Body of pancreas (tissue), 4 donors: ENCODE results near the gene RAB40C. TPM values are rescaled to one million over a fixed set of nuclear protein-coding genes. Genes with fewer than 3 reads are reported as not detected.

Experiments used
- ATAC-seq: fragments of 150-250 bp; one replicate; pipeline ENCODE4 v1.9.1; 2016
- DNase-seq, 4 donors: peaks; one replicate each; pipeline ENCODE4 v3.0.0-alpha.2; 2019
- H3K27ac ChIP-seq, 4 donors: fragments of 200-600 bp; sonication (generic); 1 replicate in 3 of 4; 2 replicates in 1 of 4; pipeline versions ENCODE4 v1.5.1 to v1.6.1; 2016 to 2019; ENCODE audit warnings: mild to moderate bottlenecking in 1 of 4, mixed read lengths in 1 of 4, moderate library complexity in 1 of 4
- H3K27me3 ChIP-seq, 2 donors: fragments of 200-600 bp; sonication (generic); one replicate each; pipeline ENCODE4 v1.6.0; 2016; ENCODE audit warnings: mild to moderate bottlenecking in 1 of 2
- H3K36me3 ChIP-seq, 2 donors: fragments of 200-600 bp; sonication (generic); replicated peaks in 1 of 2; 2 replicates each; pipeline ENCODE4 v1.5.1; 2016; ENCODE audit warnings: low read depth in 2 of 2; ENCODE audit not compliant: insufficient read depth in 1 of 2
- H3K4me1 ChIP-seq: fragments of 200-600 bp; sonication (generic); one replicate; pipeline ENCODE4 v1.6.0; 2016
- H3K4me3 ChIP-seq, 2 donors: fragments of 200-600 bp; sonication (generic); 1 replicate in 1 of 2; 2 replicates in 1 of 2; pipeline ENCODE4 v1.5.1; 2016 to 2019
- H3K9me3 ChIP-seq, 3 donors: fragments of 200-600 bp; sonication (generic); 1 replicate in 2 of 3; 2 replicates in 1 of 3; pipeline ENCODE4 v1.5.1; 2016
- POLR2A ChIP-seq, 3 donors: fragments of 450-650 bp; IDR thresholded peaks; one replicate each; pipeline ENCODE4 v1.6.1; 2016; ENCODE audit warnings: antibody characterized with exemption in 3 of 3, mild to moderate bottlenecking in 2 of 3
- WGBS, 2 donors: methylation state at CpG; one replicate each; pipeline ENCODE4 v1.1.5; 2017; 5-methylcytosine and 5-hydroxymethylcytosine counted together
- intact Hi-C: fragments of 100-400 bp; cut with DNase I; formaldehyde crosslinking; loops from one replicate; pipeline ENCODE4 v1.15.1; 2023
- total RNA-seq, 2 donors: library from RNA; depleted of rRNA; stranded (reverse); fragments of >200 nt; gene quantifications; one replicate each; pipeline ENCODE4 v1.1.0, GENCODE V29; 2016
- TF ChIP-seq, protein P1 (sequence below), 7 experiments: fragments of 450-650 bp in 4 of 7; fragments of 200-600 bp in 3 of 7; sonication (generic) in 3 of 7; IDR thresholded peaks; one replicate each; pipeline ENCODE4 v1.5.1; 2016 to 2019; ENCODE audit warnings: antibody characterized with exemption in 7 of 7

RAB40C gene
- total RNA-seq, 2 donors from 2014 or later = 37.2 to 41.0 TPM

DNA sequence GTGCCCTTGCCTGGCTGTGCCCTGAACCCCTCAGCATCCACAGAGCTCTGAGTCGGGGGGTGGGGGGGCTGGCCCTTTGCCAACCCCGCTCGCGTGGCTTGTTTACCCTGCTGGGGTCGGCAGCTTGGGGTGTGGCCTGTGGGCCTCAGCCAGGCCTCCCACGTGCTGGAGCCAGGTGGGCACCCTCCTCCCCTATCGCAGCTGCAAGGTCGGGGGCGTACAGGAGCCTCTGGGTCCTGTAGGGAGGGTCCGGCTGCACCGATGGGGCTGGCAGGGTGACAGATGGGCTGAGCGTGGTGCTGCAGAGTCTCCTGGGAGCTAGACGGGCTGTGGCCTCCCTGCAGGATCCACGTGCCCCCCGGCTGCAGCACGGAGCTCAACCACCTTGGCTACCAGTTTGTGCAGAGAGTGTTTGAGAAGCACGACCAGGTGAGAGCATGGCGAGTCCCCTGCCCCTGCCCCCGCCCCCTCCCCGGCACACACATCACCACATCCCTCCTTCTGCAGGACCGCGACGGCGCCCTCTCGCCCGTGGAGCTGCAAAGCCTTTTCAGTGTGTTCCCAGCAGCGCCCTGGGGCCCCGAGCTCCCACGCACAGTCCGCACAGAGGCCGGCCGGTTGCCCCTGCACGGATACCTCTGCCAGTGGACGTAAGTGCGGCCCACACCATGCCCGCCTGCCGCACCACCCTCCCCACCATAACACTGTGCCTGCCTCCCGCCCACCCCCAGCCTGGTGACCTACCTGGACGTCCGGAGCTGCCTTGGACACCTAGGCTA is 81.7 kb downstream of the RAB40C start:
- TF ChIP-seq, protein P1, sequence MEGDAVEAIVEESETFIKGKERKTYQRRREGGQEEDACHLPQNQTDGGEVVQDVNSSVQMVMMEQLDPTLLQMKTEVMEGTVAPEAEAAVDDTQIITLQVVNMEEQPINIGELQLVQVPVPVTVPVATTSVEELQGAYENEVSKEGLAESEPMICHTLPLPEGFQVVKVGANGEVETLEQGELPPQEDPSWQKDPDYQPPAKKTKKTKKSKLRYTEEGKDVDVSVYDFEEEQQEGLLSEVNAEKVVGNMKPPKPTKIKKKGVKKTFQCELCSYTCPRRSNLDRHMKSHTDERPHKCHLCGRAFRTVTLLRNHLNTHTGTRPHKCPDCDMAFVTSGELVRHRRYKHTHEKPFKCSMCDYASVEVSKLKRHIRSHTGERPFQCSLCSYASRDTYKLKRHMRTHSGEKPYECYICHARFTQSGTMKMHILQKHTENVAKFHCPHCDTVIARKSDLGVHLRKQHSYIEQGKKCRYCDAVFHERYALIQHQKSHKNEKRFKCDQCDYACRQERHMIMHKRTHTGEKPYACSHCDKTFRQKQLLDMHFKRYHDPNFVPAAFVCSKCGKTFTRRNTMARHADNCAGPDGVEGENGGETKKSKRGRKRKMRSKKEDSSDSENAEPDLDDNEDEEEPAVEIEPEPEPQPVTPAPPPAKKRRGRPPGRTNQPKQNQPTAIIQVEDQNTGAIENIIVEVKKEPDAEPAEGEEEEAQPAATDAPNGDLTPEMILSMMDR (IDR thresholded peaks at IDR 0.05) = no peak
- no peak for TF ChIP-seq POLR2A (IDR thresholded peaks at IDR 0.05)

DNA sequence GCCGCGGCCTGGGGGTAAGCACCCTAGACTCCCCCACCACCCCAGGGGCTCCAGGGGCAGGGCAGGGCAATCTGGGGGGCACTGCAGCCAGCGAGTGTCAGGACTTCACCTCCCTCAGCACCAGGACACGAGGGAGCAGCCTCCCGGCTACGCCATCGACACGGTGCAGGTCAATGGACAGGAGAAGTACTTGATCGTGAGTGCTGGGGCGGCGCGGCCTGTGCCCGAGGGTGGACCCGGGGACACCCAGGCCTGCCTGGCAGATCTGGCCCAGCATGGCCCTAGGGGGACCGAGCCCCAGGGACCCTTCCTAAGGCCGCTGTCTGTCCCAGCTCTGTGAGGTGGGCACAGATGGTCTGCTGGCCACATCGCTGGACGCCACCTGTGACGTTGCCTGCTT is 82.5 kb downstream of the RAB40C start:
- WGBS, 2 donors = 92 to 94% methylated on average over 6 to 11 of the region's 19 CpGs
- intact Hi-C loops = no loop called here
- no peak for ATAC-seq
- DNase-seq = no peak
- Histone ChIP-seq H3K9me3 (no peaks in the 10 kb centered on the region), H3K36me3 (peaks cover 0 to 21% of the 10 kb centered on the region in 2 donors), H3K27me3 (no peaks in the 10 kb centered on the region), H3K27ac (no peak overlapping the region), H3K4me1 (peaks cover 42% of the 10 kb centered on the region), H3K4me3 (no peak overlapping the region)
- TF ChIP-seq POLR2A (IDR thresholded peaks at IDR 0.05) = no peak
- TF ChIP-seq, protein P1 (IDR thresholded peaks at IDR 0.05) = no peak

More for the DNA sequence above, 81.7 kb downstream of the RAB40C start:
- no peaks in the 10 kb centered on the region for H3K27me3 ChIP-seq
- no peak overlapping the region for H3K27ac ChIP-seq
- no peak overlapping the region for H3K4me3 ChIP-seq
- intact Hi-C loops = no loop called here
- ATAC-seq = no peak
- H3K36me3 ChIP-seq = peaks cover 0 to 21% of the 10 kb centered on the region in 2 donors
- no peaks in the 10 kb centered on the region for H3K9me3 ChIP-seq
- 84 to 90% methylated on average over 18 to 40 of the region's 40 CpGs for WGBS, 2 donors
- DNase-seq = no peak
- peaks cover 45% of the 10 kb centered on the region for H3K4me1 ChIP-seq

DNA sequence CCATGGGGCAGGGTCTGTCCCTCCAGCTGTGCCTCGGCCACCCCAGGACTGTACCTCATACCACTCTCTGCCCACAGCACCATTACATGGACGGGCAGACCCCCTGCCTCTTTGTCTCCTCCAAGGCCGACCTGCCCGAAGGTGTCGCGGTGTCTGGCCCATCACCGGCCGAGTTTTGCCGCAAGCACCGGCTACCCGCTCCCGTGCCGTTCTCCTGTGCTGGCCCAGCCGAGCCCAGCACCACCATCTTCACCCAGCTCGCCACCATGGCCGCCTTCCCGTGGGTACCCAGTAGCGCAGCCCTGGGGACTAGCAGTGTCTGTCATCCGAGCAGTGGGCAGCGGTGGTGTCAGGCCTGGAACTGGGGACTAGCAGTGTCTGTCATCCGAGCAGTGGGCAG is 83.0 kb downstream of the RAB40C start:
- no peaks in the 10 kb centered on the region for H3K9me3 ChIP-seq
- H3K4me3 ChIP-seq = no peak overlapping the region
- WGBS, 2 donors = 92 to 100% methylated on average over 3 to 9 of the region's 21 CpGs
- no peak overlapping the region for H3K27ac ChIP-seq
- peaks cover 37% of the 10 kb centered on the region for H3K4me1 ChIP-seq
- DNase-seq (no peak), ATAC-seq (no peak)
- H3K27me3 ChIP-seq = no peaks in the 10 kb centered on the region
- no peak for TF ChIP-seq POLR2A (IDR thresholded peaks at IDR 0.05)
- TF ChIP-seq, protein P1 (IDR thresholded peaks at IDR 0.05) = no peak
- intact Hi-C loops = no loop called here
- H3K36me3 ChIP-seq = peaks cover 0 to 21% of the 10 kb centered on the region in 2 donors

GRCh38 chr16:673399-673991 is 83.6 kb downstream of the RAB40C start:
- H3K4me1 ChIP-seq = peaks cover 36% of the 10 kb centered on the region
- H3K27me3 ChIP-seq = no peaks in the 10 kb centered on the region
- no peak for DNase-seq
- H3K4me3 ChIP-seq = no peak overlapping the region
- WGBS, 2 donors = 95% methylated on average over 4 to 18 of the region's 18 CpGs
- H3K9me3 ChIP-seq = no peaks in the 10 kb centered on the region
- ATAC-seq = no peak
- H3K36me3 ChIP-seq = peaks cover 0 to 21% of the 10 kb centered on the region in 2 donors
- H3K27ac ChIP-seq = no peak overlapping the region
- TF ChIP-seq, protein P1 (IDR thresholded peaks at IDR 0.05) = no peak
- TF ChIP-seq POLR2A (IDR thresholded peaks at IDR 0.05) = no peak
- intact Hi-C loops = no loop called here
